Measurements from ENCODE around the gene TAF3.
"Not testable (repeated sequence)": the region's sequence is repeated elsewhere in the genome, so short reads cannot be mapped to it uniquely, and the experiment has no call there.

TAF3 gene

DNA sequence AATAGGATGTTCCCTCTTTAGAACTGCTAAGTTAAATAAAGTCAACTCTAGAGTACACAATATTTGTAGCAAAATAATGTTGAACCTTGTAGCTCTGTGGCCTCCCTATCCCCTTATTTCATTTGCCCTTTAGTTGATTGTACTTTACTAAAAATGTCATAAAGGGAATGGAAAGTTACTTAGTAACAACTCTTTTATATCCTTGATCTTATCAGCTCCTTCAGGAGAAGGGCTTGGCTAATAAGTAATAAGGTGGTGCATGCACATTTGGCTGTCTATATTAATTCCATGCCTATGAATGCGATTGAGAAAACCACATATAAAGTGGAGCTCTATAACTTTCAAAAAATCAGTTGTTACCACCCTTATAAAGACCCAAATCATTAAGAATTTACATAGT, 194.7 kb downstream of the TAF3 start:
- Mint-ChIP-seq H3K4me3 (no peak overlapping the region), H3K27me3 (no peaks in the 10 kb centered on the region), H3K4me1 (ENCODE audit: low read depth) (no peaks in the 10 kb centered on the region), H3K9me3 (no peaks in the 10 kb centered on the region), H3K27ac (no peak overlapping the region), H3K36me3 (ENCODE audit: low read depth) (peaks cover 65% of the 10 kb centered on the region)
- intact Hi-C loops (cut with micrococcal nuclease) = no loop called here

- H3K27me3 Mint-ChIP-seq = no peaks in the 10 kb centered on the region
- intact Hi-C loops (cut with micrococcal nuclease) = no loop called here
- H3K4me1 Mint-ChIP-seq (ENCODE audit: low read depth) = no peaks in the 10 kb centered on the region
- peaks cover 58% of the 10 kb centered on the region for H3K36me3 Mint-ChIP-seq (ENCODE audit: low read depth)
- no peak overlapping the region for H3K27ac Mint-ChIP-seq
- no peak overlapping the region for H3K4me3 Mint-ChIP-seq
- H3K9me3 Mint-ChIP-seq = no peaks in the 10 kb centered on the region
Observed at GRCh38 chr10:8013619-8014018, 195.3 kb downstream of the TAF3 start.

DNA sequence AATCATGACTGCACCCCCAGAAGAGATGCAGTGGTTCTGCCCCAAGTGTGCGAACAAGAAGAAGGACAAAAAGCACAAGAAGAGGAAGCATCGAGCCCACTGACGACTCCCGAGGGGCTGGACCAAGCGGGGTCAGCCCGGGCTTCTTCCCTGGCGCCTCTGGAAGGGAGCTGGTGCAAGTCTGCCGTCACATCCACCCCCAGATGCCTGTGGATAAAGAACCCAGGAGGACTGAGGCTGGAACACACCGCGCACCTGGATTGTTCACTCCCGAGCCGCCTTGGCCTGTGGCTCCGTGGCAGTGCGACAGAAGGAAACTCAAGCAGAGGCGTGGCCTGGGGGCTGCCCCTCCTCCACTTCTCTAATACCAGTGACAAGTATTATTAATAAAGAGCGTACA, 196.3 kb downstream of the TAF3 start:
- intact Hi-C loops (cut with micrococcal nuclease) = no loop called here
- Mint-ChIP-seq H3K4me1 (ENCODE audit: low read depth) (no peaks in the 10 kb centered on the region), H3K36me3 (ENCODE audit: low read depth) (peaks cover 48% of the 10 kb centered on the region), H3K27me3 (no peaks in the 10 kb centered on the region), H3K4me3 (no peak overlapping the region), H3K27ac (no peak overlapping the region), H3K9me3 (no peaks in the 10 kb centered on the region)

DNA sequence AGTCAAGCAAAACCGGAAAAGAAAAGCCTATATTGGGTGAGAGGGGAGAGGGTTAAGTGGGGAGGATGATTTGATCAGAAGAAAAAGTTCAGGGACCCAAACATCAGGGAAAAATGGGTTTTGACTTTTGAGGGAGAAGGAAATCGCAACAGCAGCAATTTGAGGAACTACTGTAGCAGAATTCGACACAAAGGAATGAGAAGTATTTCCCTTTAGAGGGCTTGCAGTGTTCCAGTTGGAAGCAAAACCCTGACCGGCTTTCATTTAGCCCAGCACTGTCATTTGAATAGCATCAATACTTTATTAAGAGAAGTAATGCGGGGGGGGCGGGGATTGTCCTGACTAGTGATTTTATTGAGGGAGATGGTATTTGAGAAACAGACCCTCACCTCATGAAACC, 199.0 kb downstream of the TAF3 start:
- no peaks in the 10 kb centered on the region for H3K9me3 Mint-ChIP-seq
- peaks cover 31% of the 10 kb centered on the region for H3K36me3 Mint-ChIP-seq (ENCODE audit: low read depth)
- intact Hi-C loops (cut with micrococcal nuclease) = no loop called here
- no peaks in the 10 kb centered on the region for H3K4me1 Mint-ChIP-seq (ENCODE audit: low read depth)
- H3K27ac Mint-ChIP-seq = no peak overlapping the region
- H3K4me3 Mint-ChIP-seq = no peak overlapping the region
- H3K27me3 Mint-ChIP-seq = peaks cover 2% of the 10 kb centered on the region

DNA sequence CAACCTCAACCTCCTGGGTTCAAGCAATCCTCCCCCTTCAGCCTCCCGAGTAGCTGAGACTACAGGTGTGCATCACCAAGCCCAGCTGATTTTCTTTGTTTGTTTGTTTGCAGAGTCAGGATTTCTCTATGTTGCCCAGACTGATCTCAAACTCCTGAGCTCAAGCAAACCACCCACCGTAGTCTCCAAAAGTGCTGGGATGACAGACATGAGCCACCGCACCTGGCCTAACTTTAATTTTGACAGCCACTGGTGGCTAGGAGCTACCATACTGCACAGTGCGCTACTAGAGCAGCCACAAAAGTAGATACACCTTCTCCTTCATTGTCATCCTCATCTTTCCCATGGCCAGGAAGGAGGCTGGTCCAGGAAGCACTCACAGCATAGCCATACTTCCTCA, 205.0 kb downstream of the TAF3 start:
- Mint-ChIP-seq H3K9me3 (no peaks in the 10 kb centered on the region), H3K4me1 (ENCODE audit: low read depth) (peaks cover 5% of the 10 kb centered on the region), H3K36me3 (ENCODE audit: low read depth) (no peaks in the 10 kb centered on the region), H3K4me3 (no peak overlapping the region), H3K27ac (no peak overlapping the region), H3K27me3 (peaks cover 33% of the 10 kb centered on the region)
- intact Hi-C loops (cut with micrococcal nuclease) = no loop called here

DNA sequence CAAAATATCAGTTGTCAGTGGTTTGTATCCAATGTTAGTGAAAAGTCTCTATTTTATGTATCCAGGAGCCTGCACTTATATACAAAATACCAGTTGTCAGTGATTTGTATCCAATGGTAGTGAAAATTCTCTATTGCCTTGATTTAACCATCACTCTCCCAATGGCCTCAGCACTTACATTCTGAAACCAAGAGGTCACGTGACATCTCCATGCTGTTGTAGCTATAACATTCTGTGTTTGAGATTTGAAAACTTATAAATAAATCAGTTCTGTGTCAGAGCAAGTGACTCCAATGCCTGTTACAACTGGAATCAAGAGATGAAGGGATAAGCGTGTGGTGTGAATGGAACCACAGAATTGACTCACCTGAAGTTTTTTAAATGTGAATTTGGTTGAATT, 205.5 kb downstream of the TAF3 start:
- Mint-ChIP-seq H3K4me3 (no peak overlapping the region), H3K4me1 (ENCODE audit: low read depth) (peaks cover 5% of the 10 kb centered on the region), H3K36me3 (ENCODE audit: low read depth) (no peaks in the 10 kb centered on the region), H3K27me3 (peaks cover 33% of the 10 kb centered on the region), H3K27ac (no peak overlapping the region), H3K9me3 (no peaks in the 10 kb centered on the region)
- intact Hi-C loops (cut with micrococcal nuclease) = no loop called here

DNA sequence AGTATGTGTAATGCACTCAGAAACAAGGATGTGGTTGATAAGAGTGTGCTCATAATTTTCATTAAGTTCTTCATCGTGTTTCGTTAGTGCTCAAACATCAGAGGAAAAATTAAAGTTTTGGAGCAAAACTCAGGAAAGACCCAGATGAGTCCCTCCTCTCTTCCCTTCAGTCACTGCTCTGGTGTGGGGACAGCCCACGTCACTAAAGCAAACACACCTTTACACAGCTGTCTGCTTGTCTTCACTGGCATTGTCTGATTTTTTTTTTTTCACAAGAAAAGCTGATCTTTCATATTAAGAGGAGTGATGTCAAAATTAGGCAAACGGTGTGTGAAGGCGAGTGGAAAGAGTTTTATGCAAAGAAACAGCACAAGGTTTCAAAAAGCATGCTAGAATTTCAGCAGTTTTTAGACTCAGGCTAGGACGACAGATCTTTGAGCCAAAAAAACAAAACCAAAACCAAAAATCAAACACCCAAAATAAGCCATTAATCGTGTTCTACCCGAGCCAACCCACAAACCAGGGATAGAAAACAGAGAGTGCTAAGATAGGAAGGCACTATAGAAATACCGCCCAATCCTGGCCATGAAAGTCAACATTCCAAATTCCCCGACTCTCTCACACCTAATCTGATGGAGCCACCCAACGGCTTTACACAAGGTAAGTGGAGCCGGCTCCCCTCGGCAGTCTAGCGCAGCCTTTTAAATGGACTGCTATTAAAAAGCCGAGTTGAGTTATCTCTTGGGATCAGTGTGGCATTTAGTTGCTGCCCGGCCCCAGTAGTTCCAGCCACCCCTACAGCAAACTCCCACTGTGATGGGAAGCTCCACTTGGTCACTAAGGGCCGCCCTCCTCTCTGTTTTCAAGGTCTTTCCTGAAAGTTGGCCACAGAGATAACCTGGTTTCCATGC, 208.3 kb downstream of the TAF3 start:
- H3K4me3 Mint-ChIP-seq = no peak overlapping the region
- no peaks in the 10 kb centered on the region for H3K9me3 Mint-ChIP-seq
- no peak overlapping the region for H3K27ac Mint-ChIP-seq
- H3K36me3 Mint-ChIP-seq (ENCODE audit: low read depth) = no peaks in the 10 kb centered on the region
- intact Hi-C loops (cut with micrococcal nuclease) = no loop called here
- peaks cover 5% of the 10 kb centered on the region for H3K4me1 Mint-ChIP-seq (ENCODE audit: low read depth)
- H3K27me3 Mint-ChIP-seq = peaks cover 51% of the 10 kb centered on the region

DNA sequence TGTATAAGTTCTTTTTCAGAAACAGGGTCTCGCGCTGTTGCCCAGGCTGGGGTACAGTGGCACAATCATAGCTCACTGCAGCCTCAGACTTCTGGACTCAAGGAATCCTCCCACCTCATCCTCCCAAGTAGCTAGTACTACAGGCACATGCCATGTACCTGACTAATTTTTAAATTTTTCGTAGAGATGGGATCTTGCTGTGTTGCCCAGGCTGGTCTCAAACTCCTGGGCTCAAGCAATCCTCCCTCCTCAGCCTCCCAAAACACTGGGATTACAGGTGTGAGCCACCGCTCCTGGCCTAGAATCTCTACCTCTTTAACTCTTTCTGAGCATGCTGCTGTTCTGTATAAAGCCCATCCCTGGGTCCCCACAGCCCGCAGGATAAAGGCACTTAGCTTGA, 212.9 kb downstream of the TAF3 start:
- H3K4me1 Mint-ChIP-seq (ENCODE audit: low read depth); H3K27ac Mint-ChIP-seq; H3K9me3 Mint-ChIP-seq; H3K4me3 Mint-ChIP-seq; H3K36me3 Mint-ChIP-seq (ENCODE audit: low read depth); intact Hi-C loops (cut with micrococcal nuclease): not testable (repeated sequence)
- H3K27me3 Mint-ChIP-seq = peaks cover 74% of the 10 kb centered on the region

DNA sequence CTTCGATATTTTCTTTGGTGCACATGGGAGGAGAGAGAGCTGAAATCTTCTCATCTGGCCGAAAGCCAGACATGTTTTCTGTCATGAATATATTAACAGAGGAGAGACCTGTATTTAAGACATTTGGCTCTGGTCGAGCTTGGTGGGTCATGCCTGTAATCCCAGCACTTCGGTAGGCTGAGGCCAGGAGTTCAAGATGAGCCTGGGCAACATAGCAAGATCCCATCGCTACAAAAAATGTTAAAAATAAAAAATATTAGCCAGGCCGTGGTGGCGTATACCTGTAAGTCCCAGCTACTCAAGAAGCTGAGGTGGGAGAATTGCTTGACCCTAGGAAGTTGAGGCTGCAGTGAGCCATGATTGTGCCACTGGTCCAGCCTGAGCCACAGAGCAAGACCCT, 214.3 kb downstream of the TAF3 start:
- peaks cover 7% of the 10 kb centered on the region for H3K4me1 Mint-ChIP-seq (ENCODE audit: low read depth)
- H3K27me3 Mint-ChIP-seq = peaks cover 74% of the 10 kb centered on the region
- no peak overlapping the region for H3K27ac Mint-ChIP-seq
- no peak overlapping the region for H3K4me3 Mint-ChIP-seq
- no peaks in the 10 kb centered on the region for H3K9me3 Mint-ChIP-seq
- no peaks in the 10 kb centered on the region for H3K36me3 Mint-ChIP-seq (ENCODE audit: low read depth)
- intact Hi-C loops (cut with micrococcal nuclease) = no loop called here

- H3K4me1 Mint-ChIP-seq (ENCODE audit: low read depth) = peaks cover 8% of the 10 kb centered on the region
Observed at GRCh38 chr10:8033812-8034465, 215.6 kb downstream of the TAF3 start.

DNA sequence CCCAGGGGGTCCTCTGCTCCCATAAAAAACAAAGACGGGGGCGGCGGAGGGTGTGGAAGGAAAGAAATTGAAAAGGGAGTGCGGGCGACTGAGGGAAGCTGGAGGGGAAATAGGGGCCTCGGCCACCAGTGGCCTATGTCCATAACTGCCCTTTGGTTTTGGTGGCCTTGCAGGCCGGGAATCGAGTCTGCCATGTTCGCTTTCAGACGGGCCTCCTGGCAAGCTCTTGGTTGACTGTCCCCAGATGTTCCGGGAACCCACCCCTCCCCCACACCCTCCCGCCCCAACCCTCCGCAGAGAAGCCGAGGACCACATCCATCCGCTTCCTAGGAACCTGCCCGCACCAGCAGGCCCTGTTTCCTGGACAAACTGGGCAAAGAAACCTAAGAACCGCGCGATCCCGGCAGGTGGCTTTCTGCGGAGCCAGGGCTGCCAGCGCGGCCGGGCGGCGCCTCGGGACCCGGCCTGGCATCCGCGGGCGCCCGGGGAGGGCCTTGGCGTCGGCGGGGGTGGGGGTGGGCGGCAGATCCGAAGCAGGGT, 216.2 kb downstream of the TAF3 start:
- H3K27ac Mint-ChIP-seq = no peak overlapping the region
- peaks cover 12% of the 10 kb centered on the region for H3K4me1 Mint-ChIP-seq (ENCODE audit: low read depth)
- H3K36me3 Mint-ChIP-seq (ENCODE audit: low read depth) = no peaks in the 10 kb centered on the region
- intact Hi-C loops (cut with micrococcal nuclease) = no loop called here
- H3K9me3 Mint-ChIP-seq = no peaks in the 10 kb centered on the region
- H3K27me3 Mint-ChIP-seq = peaks cover 89% of the 10 kb centered on the region
- no peak overlapping the region for H3K4me3 Mint-ChIP-seq

More at GRCh38 chr10:8033812-8034465, 215.6 kb downstream of the TAF3 start:
- Mint-ChIP-seq H3K27ac (no peak overlapping the region), H3K4me3 (no peak overlapping the region), H3K27me3 (peaks cover 86% of the 10 kb centered on the region), H3K9me3 (no peaks in the 10 kb centered on the region), H3K36me3 (ENCODE audit: low read depth) (no peaks in the 10 kb centered on the region)
- intact Hi-C loops (cut with micrococcal nuclease) = no loop called here

DNA sequence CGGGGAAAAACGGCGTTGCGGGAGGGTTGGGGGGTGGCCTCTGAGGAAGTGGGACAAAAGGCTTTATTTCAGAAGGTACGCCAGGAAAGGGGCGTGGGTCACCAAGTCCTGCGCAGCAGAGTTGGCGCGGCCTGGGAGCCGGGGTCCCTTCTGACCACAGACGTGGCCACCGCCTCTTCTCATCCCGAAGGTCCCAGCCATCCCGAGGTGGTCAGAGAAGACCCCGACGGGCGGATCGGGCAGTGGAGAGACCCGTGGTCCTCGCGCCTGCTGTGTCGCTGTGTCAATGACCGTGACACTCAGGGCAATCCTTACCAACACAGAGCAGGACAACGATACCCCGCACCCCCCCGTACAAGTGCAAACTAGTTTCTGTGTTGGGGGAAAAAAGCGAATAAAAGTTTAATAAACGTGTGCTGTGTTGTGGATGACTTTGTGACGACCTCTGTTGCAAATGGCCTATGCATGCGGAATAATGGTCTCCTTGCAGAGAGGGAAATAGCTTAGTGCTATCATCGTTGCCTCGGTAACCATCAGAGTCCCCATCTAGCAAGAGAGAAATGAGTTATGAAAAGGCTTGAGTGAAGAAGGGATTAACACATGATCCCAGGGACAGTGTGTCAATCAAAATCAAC, 216.8 kb downstream of the TAF3 start:
- no peak overlapping the region for H3K4me3 Mint-ChIP-seq
- H3K27ac Mint-ChIP-seq = no peak overlapping the region
- H3K27me3 Mint-ChIP-seq = peaks cover 91% of the 10 kb centered on the region
- H3K9me3 Mint-ChIP-seq = no peaks in the 10 kb centered on the region
- intact Hi-C loops (cut with micrococcal nuclease) = no loop called here
- peaks cover 13% of the 10 kb centered on the region for H3K4me1 Mint-ChIP-seq (ENCODE audit: low read depth)
- H3K36me3 Mint-ChIP-seq (ENCODE audit: low read depth) = no peaks in the 10 kb centered on the region

DNA sequence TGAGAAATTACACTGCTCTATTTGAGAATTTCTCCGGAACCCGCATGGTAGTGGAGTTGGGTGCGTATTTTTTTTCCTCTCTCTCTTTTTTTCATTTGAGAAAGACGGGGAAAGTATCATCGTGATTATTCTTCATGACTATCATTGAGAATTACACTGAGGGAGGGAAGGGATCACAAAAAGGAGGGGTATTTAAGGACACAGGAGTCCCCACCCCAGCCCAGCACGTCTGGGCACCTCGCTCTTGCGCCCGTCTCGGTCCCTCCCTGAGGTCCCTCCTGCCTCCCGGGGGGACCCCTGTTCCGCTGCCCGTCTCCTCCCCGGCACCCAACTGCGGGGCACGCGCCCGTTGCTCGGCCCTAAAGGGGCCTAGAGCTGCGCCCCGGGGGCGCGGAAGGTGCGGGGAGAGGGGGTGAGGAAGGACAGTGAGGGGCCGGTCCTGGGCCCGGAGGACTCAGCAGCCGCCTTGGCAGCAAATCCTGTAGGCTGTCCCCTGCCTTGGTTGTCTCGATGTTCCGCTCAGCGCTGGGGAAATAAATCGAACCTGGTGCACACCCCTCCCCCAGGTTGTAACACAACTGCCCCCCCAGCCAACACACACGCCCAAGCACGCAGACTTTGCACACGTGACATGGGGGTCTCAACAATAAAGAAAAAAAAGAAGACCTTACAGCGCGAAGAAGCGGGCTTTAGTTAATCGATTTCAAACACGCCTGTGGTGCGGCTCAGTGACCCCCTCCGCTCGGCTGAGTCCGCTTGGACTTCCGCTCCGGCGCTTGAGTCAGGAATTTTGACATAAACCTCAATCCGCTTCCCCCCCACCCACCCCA, 217.6 kb downstream of the TAF3 start:
- Mint-ChIP-seq H3K27ac (no peak overlapping the region), H3K27me3 (peaks cover 94% of the 10 kb centered on the region), H3K4me1 (ENCODE audit: low read depth) (peaks cover 13% of the 10 kb centered on the region), H3K9me3 (no peaks in the 10 kb centered on the region), H3K4me3 (no peak overlapping the region), H3K36me3 (ENCODE audit: low read depth) (no peaks in the 10 kb centered on the region)
- intact Hi-C loops (cut with micrococcal nuclease) = no loop called here
